Pancreas (tissue), 10 donors: ENCODE data around the gene KRT222. TPM values are rescaled to one million over a fixed set of nuclear protein-coding genes. Genes with fewer than 3 reads are reported as not detected.

Experiments
- ATAC-seq, 4 donors: fragments of 200-7000 bp; cut with Tn5 transposase; one replicate each; pipeline versions ENCODE4 v1.8.0 to v1.9.1; 2020; ENCODE audit warnings: mild to moderate bottlenecking in 4 of 4, moderate library complexity in 4 of 4
- DNase-seq, 6 donors: peaks; one replicate each; pipeline ENCODE4 v3.0.0-alpha.2; 2020
- FAIRE-seq: peaks from 2 replicates; lab custom pipeline; 2012; peaks lifted over from hg19 to GRCh38; lab: Jason Lieb, UNC
- H3K27ac ChIP-seq, 4 donors: fragments of 200-600 bp; sonication (generic); 1 replicate in 3 of 4; 2 replicates in 1 of 4; pipeline versions ENCODE4 v1.5.0 to v1.8.0; 2020
- H3K27me3 ChIP-seq, 4 donors: fragments of 200-600 bp; one replicate each; pipeline ENCODE4 v1.8.0; 2021
- H3K36me3 ChIP-seq, 3 donors: fragments of 200-600 bp; sonication (generic) in 1 of 3; one replicate each; pipeline versions ENCODE4 v1.5.0 to v1.8.0; 2020 to 2021
- H3K4me1 ChIP-seq, 3 donors: fragments of 200-600 bp; one replicate each; pipeline ENCODE4 v1.8.0; 2021
- H3K4me3 ChIP-seq, 4 donors: fragments of 200-600 bp; sonication (generic) in 2 of 4; one replicate each; pipeline versions ENCODE4 v1.5.0 to v1.8.0; 2020 to 2021
- H3K9me3 ChIP-seq, 4 donors: fragments of 200-600 bp; one replicate each; pipeline ENCODE4 v1.8.0; 2021
- WGBS, 2 donors: extraction: QIAGEN DNeasy Blood & Tissue Kit; methylation state at CpG; one replicate each; pipeline ENCODE4 v1.1.7; 2013; 5-methylcytosine and 5-hydroxymethylcytosine counted together
- intact Hi-C, 3 donors: fragments of 100-400 bp; cut with DNase I; formaldehyde crosslinking; loops; one replicate each; pipeline versions ENCODE4 v1.11.1 to v1.14.2; 2022
- polyA plus RNA-seq, 2 donors: library from polyadenylated mRNA; stranded (reverse); fragments of 200-250 nt; gene quantifications; one replicate each; pipeline ENCODE4 v1.2.3, GENCODE V29; 2013
- total RNA-seq, 6 donors: library from RNA; stranded (reverse); fragmentation: NEBNext Ultra II Directional in 4 of 6; extraction: Animal tissue kit (Norgen Biotek cat#: 25700) in 4 of 6; gene quantifications; one replicate each; pipeline versions ENCODE4 v1.2.1 to v1.2.4, GENCODE V29; 2021 to 2023
- TF ChIP-seq, protein P1 (sequence below), 4 donors: fragments of 200-600 bp; sonication (generic) in 3 of 4; IDR thresholded peaks; one replicate each; pipeline versions ENCODE4 v1.5.0 to v1.8.0; 2021; ENCODE audit warnings: antibody characterized with exemption in 4 of 4
- donor health status: healthy with polysubstance abuse.
- donor health status: DM: no; HTN: no; CAD: no; lungs with moderate emphysema.
- donor health status: DM: no; HTN: no; CAD: no.
- donor health status: control.
- donor health status: control.
- donor health status: Bipolar disorder and iron deficiency.
- donor health status: DM: yes; HTN: yes; CAD: no.
- donor health status: DM: no; HTN: no; CAD: no.
- donor health status: DM: no; HTN: no; CAD: no.
- donor health status: DM: yes; HTN: yes; CAD: no.

Gene KRT222
- total and polyA plus RNA-seq, 8 donors = 0.28 to 4.9 (median 1.4) TPM

DNA sequence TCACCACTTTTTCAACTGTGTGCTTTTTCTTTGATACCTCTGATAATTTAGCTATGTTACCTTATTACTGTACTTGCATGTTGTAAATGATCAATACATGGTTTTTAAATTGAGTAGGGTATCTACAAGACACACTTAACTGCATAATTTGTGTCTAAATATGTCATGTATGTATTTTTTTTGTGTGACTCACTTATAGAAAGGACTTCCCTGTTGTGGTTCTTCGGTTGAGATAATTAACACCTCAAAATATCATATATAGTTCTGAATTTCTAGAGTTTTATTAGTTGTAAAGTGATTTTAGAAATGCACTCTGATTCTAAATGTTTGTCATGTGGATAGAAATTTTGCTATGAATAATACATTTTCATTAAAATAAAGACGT lies 14.5 kb upstream of the KRT222 start:
- FAIRE-seq = no peak
- no peaks in the 10 kb centered on the region for H3K27me3 ChIP-seq
- H3K9me3 ChIP-seq = no peaks in the 10 kb centered on the region
- TF ChIP-seq, protein P1, sequence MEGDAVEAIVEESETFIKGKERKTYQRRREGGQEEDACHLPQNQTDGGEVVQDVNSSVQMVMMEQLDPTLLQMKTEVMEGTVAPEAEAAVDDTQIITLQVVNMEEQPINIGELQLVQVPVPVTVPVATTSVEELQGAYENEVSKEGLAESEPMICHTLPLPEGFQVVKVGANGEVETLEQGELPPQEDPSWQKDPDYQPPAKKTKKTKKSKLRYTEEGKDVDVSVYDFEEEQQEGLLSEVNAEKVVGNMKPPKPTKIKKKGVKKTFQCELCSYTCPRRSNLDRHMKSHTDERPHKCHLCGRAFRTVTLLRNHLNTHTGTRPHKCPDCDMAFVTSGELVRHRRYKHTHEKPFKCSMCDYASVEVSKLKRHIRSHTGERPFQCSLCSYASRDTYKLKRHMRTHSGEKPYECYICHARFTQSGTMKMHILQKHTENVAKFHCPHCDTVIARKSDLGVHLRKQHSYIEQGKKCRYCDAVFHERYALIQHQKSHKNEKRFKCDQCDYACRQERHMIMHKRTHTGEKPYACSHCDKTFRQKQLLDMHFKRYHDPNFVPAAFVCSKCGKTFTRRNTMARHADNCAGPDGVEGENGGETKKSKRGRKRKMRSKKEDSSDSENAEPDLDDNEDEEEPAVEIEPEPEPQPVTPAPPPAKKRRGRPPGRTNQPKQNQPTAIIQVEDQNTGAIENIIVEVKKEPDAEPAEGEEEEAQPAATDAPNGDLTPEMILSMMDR (IDR thresholded peaks at IDR 0.05) = no peak
- H3K4me3 ChIP-seq = no peak overlapping the region
- intact Hi-C loops = no loop called here
- 61 to 71% methylated on average over 2 of the region's 2 CpGs for WGBS, 2 donors
- DNase-seq = no peak
- no peaks in the 10 kb centered on the region for H3K4me1 ChIP-seq
- H3K36me3 ChIP-seq = no peaks in the 10 kb centered on the region
- H3K27ac ChIP-seq = no peak overlapping the region
- ATAC-seq = no peak

DNA sequence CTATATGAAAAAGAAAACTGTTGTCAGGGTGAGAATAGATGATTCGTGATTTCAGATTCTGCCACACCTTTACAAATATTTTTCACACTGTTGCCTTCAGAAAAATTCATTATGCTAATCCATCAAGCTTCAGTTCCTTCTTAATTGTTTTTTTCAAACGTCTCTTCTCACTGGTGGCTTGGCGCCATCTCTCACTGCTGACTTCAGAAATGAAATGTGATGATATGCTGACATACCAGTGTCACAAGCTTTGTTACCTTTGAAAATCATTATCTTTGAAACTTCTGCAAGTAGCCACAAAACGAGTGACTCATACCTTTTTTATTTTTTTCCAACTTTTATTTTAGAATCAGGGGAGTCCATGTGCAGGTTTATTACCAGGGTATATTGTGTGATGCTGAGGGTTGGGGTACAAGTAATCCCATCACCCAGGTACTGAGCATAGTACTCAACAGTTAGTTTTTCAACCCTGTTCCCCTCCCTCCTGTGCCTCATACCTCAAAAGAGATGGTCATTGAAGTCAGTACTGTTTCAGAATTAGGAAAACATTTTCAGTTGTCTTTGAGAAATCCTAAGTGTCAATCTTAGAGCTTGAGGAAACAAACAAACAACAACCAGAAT lies 14.0 kb upstream of the KRT222 start:
- Histone ChIP-seq H3K4me1 (no peaks in the 10 kb centered on the region), H3K4me3 (no peak overlapping the region), H3K27ac (no peak overlapping the region), H3K27me3 (no peaks in the 10 kb centered on the region), H3K36me3 (no peaks in the 10 kb centered on the region), H3K9me3 (no peaks in the 10 kb centered on the region)
- 39 to 43% methylated on average over 4 of the region's 4 CpGs for WGBS, 2 donors
- TF ChIP-seq, protein P1 (IDR thresholded peaks at IDR 0.05) = no peak
- no peak for DNase-seq
- intact Hi-C loops = no loop called here
- ATAC-seq = no peak
- no peak for FAIRE-seq

DNA sequence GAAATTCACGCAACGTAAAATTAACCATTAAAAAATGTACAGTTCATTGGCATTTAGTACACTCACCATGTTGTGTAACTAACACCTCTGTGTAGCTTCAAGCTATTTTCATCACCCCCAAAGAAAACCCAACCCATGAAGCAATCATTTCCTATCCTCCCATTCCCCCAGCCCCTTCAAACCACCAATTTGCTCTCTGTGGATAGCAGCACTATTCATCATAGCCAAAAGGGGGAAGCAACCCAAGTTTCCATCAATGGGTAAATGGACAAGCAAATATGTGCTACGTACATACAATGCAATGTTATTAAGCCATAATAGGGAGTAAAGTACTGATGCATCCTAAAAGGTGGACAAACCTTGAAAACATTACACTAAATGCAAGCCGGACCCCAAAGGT lies 10.9 kb upstream of the KRT222 start:
- intact Hi-C loops = no loop called here
- 76 to 85% methylated on average over 4 of the region's 4 CpGs for WGBS, 2 donors
- FAIRE-seq (no peak), DNase-seq (no peak), ATAC-seq (no peak)
- Histone ChIP-seq H3K4me3 (no peak overlapping the region), H3K27me3 (no peaks in the 10 kb centered on the region), H3K36me3 (no peaks in the 10 kb centered on the region), H3K27ac (no peak overlapping the region), H3K4me1 (no peaks in the 10 kb centered on the region), H3K9me3 (no peaks in the 10 kb centered on the region)
- TF ChIP-seq, protein P1 (IDR thresholded peaks at IDR 0.05) = no peak

DNA sequence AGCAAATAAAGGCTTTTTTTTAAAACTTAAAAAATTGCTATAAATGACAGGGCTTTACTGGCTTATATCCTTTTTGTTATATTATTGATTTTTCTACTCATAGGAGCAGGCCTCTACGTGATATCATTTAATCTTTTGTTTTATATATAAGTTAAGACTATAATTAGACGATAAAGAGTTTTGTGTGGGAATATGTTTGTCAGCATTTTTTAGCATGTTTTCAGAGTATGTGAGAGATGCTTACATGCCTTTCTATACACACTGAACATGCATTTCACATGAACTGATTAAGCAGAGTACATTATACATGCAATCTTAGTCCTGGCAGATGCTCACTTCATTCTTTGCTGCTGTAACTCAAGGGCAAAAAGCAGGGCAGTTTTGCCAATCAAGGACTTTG lies 7.7 kb upstream of the KRT222 start:
- Histone ChIP-seq H3K4me3 (no peak overlapping the region), H3K36me3 (no peaks in the 10 kb centered on the region), H3K4me1 (no peaks in the 10 kb centered on the region), H3K27me3 (no peaks in the 10 kb centered on the region), H3K9me3 (no peaks in the 10 kb centered on the region), H3K27ac (no peak overlapping the region)
- 49 to 64% methylated on average over 2 of the region's 2 CpGs for WGBS, 2 donors
- DNase-seq (no peak), ATAC-seq (no peak), FAIRE-seq (no peak)
- TF ChIP-seq, protein P1 (IDR thresholded peaks at IDR 0.05) = no peak
- intact Hi-C loops = no loop called here

DNA sequence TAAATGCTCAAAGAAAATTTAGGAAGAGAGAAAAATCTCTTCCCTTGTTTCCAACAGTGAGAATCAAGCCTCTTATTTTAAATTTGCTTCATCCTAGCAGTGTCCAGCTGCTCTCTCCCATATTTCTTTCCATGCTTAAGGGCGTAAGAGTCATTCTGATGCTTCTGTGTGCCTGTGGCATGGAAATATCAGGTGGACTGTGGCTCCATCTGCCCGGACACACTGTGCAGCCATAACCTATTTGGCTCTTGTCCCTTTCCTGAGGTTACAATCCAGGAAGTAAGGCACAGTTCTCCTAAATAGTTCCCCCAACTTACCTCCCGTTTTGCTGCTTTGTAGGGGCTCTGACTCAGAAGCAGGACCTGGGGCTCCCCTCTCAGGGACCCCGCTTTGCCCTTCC lies 6.3 kb upstream of the KRT222 start:
- ATAC-seq = no peak
- WGBS, 2 donors = 39 to 42% methylated on average over 4 of the region's 4 CpGs

More for the DNA sequence above, 6.3 kb upstream of the KRT222 start:
- FAIRE-seq = no peak
- Histone ChIP-seq H3K4me3 (no peak overlapping the region), H3K27me3 (no peaks in the 10 kb centered on the region), H3K4me1 (no peaks in the 10 kb centered on the region), H3K27ac (no peak overlapping the region), H3K36me3 (no peaks in the 10 kb centered on the region), H3K9me3 (no peaks in the 10 kb centered on the region)
- TF ChIP-seq, protein P1 (IDR thresholded peaks at IDR 0.05) = no peak
- intact Hi-C loops = no loop called here
- DNase-seq = no peak
